Amniotic stem cell (primary cell): ENCODE data around the gene HDC.

ENCODE experiments used
- DNase-seq: peaks from one replicate; lab custom pipeline; 2025; lab: John Stamatoyannopoulos, UW

HDC gene

DNA sequence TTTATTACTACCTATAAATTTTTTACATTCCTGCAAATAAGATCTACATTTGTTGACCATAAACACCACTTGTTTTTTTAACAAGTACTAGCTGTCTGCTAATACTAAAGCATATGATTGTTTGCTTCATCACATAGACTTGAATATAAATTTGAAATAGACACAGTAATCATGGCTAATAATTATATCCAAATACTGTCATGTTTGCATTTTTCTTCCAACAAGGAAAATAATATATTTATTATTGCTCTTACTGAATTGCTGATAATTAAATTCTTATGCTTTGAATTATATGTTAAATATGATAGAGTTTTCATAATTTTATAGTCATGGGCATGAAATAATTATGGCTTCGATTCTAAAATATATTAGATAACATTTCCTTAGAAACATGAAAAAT, 40.5 kb downstream of the HDC start:
- no peak for DNase-seq

DNA sequence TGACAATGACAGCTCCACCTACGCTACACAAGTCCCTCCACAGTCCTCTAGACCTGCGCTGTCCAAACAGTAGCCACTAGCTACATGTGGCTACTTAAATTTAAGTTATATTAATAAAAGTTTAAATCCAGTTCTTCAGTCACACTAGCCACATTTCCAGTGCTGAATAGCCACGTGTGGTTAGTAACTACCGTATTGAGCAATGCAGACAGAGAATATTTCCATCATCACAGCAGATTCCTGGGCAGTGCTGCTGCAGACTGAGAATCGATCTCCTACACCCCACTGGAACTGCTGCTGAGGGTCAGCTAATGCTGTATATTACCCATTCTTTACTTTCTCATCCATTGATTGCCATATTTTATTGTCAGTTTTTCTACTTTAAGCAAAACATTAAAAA, 40.9 kb downstream of the HDC start:
- no peak for DNase-seq

DNA sequence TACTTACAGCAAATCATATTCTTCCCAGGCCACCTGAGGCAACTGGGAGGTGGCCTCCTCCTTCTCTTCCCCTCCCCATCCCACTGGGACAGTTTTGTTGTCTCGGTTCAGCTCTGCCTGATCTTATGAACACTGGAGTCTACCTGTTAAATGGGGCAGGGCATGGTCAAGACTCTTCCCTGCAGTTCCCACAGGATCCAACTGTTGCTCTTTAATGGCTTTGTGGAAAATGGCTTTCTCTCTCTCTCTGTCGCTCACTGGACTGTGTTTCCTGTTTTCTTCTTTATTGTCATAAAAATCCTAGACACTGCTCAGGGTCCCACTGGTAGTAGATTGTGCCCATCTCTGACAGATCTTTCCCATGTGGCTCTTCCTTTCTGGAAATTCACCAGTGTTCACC, 43.3 kb downstream of the HDC start:
- no peak for DNase-seq

DNA sequence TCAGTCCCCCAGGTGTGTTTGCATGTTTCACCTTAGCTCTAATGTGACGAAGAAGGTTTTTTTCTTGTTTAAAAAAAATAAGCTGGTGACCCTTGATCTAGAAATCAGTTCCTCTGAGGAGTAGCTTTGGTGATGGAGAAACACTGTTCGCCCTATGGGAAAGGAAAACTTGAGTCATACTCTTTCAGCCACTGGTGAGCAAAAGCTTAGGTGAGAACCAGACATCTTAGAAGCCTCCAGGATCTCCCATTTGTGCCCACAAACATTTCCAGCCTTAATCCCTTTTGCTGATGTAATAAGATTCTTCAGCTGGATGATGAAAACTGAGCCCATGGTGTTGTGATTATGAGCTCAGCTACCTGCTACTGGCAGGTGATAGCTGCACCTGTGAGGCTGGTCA, 45.7 kb downstream of the HDC start:
- DNase-seq = no peak

DNA sequence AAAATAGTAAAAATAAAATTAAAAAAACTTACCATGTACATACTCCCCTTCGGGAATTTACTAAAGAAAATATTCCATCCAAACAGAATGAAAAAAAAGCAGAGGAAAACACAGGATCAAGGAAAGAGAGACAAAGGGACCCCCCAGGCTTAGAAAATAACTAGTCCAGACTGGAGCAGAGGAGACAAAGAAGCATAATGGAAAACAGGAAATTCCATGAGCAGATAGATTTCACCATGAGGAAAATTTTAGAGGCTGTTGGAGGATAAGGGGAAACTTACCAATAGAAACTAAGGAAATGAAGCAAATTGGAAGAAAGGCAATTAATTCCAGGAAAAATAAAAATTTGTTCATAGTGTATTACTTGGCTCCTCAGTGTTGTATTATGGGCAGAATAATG, 46.8 kb downstream of the HDC start:
- DNase-seq = no peak

DNA sequence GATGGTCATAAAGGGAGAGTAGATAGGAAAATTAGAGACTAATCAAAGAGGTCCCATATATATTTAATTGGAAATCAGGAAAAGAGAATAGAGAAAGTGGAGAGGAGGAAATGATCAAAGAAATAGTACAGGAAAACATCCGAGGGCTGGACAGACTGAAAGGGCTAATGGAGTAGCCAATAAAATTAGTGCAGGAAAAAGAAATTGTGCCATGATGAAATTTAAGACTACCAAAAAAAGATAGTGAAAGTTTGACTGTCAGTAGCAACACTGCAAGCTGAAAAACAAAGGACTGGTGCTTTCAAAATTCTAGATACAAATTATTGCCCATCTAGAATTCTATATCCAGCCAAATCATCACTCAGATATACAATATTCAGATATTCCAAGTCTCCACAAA, 47.2 kb downstream of the HDC start:
- no peak for DNase-seq

DNA sequence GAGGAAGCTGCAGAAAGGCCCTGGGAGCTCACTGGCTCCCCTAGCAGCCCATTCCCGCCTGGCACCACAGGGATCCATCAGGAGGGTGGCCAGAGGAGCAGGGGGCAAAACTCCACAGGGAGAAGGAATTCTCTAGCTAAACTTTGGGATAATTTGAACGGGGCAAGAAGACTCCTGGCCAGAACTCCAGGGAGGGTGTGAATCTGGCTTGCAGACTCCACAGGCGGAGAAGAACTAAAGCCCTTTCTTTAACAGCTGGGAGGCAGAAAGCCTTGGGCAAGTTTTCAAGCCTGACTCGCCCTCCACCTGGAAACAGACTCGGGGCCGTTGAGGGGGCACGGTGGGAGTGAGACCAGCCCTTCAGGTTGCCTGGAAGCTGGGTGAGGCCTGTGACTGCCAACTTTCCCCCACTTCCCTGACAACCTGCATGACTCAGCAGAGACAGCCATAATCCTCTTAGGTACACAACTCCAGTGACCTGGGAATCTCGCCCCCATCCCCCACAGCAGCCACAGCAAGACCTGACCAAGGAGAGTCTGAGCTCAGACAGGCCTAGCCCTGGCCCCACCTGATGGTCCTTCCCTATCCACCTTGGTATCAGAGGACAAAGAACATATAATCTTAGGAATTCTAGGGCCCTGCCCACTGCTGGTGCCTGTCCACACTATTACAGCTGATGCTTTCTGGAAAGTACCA, 54.9 kb downstream of the HDC start:
- DNase-seq = no peak

DNA sequence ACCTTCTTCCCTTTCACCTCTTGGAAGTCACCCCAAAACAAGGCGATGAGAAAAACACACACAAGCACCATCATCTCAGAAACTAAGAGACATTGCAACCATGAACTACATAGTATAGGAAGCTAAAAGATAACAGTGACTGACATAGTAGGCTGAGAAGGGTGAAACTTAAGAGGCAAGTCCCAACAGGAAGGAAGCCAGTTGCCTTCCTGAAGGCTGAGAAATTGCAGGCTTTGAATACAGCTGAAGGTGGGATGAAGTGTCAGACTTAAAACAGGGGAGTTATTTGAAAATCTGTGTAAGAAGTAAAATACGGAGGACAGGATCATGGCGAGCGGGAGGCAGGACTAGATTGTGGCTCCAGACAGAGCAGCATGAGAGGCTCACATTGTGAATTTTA, 55.7 kb downstream of the HDC start:
- DNase-seq = no peak

DNA sequence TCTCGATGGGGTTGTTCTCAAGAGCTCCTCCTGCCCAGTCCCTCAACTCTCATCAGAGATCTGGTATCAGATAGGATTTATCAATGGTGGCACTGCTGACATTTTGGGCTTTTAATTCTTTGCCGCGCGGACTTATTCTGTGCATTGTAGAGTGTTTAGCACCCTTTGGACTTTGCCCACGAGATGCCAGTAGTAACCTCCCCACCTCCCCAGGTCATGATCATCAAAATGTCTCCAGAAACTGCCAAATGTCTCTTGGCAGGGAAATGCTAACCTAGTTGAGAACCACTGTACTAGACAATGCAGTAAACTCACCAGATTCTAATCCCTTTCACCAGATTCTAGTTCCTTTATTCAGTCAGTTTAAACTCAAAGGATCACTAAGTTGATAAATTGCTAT, 59.5 kb downstream of the HDC start:
- DNase-seq = no peak

DNA sequence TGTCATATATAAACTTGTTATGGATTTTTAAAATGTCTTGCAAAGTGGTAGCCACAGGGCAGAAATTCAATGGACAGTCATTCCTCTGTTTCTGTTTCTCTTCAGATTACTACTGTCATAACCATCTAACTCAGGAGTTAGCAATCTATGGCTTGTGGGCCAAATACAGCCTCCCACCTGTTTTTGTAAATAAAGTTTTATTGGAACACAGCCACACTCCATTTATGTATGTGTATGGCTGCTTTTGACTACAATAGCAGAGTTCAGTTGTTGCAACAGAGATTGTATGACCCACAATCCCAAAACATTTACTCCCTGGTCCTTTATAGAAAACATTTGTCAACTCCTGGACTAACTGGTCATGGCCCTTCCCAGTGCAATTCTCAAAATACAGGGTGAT, 63.5 kb downstream of the HDC start:
- no peak for DNase-seq

DNA sequence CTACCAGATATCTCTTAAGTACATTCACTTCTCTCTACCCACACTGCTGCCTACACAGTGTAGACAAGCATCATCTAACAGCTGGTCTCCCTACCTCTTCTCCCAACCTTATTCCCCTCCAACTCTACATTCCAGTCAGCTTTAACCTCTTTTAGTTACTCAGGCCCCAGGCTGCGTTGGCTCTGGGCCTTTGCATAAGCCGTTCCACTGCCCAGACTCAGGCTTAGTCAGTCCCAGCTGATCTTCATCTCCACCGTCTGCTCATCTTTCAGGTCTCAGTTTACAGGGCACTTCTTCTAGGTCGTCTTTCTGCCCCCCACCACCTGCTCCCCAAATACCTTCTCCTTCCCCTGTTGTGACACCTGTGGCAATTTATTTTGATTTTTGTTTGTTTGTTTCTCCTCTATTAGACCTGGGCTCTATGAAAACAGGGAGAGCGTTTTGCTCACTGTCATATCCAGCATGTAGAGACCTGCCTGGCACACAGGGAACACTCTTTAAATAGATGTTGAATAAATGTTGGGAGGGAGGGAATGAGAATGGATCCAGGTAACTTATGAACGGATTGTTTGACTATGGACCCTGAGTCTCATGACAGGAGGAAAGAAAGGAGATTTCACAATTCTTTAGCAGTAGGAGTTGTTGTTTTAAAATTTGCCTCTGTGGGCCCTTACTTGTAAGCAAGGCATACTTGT, 72.5 kb downstream of the HDC start:
- DNase-seq = no peak

DNA sequence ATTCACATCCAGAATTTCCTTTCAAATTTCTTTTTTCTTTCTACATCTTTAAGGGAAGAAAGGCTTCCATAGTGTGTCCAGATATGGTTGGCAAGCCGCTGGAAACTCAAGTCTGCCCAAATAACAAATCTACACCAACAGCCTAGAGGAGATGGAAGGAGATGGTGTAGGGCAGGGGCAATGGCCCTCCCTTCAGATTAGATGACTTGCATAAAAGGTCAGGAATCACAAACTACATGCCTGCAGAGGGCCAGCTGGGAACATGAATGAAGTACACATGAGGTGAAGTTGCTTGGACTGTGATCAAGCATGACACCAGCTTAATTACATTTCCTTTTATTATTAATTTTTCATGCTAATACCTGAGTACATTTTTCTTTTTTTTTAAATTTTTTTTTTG, 73.4 kb downstream of the HDC start:
- DNase-seq = no peak
